ENCODE data around the gene CD164L2.

The CD164L2 gene

DNA sequence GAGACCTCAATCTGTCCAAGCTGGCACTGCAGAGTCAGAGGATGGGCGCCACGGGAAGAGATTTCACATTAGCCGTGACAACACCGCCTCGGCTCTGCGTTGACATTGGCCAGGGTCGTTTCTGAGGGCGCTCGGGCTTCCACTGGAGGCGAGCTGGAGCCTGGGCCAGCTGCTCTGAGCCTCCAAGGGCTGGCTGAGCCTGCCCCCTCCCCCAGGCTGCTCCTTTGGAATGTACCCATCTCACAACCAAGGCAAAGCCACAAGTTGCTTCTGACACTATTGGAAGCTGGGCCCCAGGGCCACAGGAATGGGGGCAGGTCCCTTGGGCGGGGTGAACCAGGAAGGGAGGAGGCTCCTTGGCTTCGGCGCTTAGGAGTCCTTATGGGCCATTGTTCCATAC is 21.9 kb upstream of the CD164L2 start:
- no peak for DNase-seq (ENCODE audit: low spot score)

DNA sequence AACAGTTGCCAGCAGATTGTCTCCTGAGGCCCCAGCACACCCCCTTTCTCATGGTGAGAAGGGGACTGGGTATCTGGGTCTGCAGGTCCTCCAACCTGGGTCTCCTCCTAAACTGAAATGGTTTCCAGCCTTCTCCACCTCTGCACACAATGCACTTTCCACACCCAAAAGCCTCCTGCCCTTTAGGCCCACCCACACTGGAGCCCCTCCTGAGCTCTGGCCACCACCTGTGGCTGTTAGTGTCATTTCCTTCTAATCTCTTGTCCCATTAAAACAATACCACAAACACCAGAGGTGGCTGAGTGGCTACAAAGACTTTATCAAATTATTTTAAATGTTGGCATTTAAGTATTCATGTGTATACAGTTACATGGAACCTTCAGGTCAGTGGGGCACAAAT is 20.8 kb upstream of the CD164L2 start:
- DNase-seq (ENCODE audit: low spot score), result no peak

DNA sequence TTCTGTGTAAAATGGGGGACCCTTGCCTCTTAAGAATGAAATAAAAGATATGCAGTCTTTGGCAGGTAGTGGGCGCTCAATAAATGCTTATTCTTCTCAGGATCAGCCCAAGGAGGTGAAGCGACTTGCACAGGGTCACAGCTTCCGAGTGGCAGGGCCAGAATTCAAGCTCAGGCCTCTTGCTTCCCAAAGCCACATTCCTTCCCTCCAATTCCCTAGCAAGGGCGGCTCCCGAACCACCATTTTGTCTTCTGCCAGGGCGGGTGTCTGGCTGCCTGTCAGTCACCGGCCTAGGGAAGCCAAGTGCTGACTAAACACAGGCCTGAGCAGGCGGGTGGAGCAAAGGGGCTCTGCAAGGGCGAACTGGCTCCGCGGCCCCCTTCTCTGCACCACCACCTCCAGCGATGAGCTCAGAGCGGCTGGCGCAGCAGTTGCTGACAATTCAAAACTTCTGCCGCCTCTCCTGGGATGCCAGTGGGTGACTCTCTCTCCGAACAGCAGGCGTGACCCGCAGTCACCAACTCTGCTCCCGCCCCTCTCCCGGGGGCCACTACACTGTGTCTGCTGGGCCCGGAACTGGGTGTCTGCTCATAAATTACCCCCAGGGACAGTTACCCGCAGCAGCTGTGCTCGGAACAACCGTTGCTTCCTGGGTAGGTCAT is 20.1 kb upstream of the CD164L2 start:
- DNase-seq (ENCODE audit: low spot score), result peak; percentile 22

DNA sequence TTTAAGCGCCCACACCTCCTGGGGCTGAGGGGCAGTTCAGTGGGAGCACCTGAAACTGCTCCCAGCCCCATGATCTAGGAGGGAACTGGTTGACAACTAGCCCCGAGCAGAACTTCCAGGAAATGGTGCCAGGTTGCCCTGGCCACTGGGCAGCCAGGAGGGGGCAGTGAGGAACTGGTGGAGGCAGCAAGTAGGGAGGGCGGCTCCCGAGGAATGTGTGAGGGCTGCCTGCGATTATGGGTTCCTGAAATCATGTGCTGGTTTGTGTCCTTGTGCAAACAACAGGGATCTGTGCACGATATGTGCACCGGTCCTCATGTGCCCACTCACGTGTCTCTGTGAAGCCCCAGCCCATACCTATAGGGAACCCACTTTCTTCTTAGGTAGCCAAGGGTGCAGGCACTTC is 19.2 kb upstream of the CD164L2 start:
- peak; percentile 43 for DNase-seq (ENCODE audit: low spot score)

DNA sequence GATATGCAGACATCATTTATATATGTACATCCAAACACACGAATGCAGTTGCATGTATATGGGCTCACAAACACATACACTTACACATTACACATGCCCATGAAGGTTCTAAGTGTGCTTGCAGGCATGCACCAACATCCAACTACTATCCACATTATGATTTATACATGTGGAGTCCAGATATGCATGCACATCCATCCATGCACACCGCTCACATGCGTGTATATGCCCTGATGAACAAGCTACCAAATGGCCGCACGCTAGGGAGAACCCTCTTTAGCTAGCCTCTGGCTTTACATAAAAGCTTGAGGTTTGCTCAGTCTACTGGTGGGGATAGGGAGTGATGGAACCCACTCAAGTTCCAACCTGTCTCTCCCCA is 17.8 kb upstream of the CD164L2 start:
- DNase-seq (ENCODE audit: low spot score), result no peak

DNA sequence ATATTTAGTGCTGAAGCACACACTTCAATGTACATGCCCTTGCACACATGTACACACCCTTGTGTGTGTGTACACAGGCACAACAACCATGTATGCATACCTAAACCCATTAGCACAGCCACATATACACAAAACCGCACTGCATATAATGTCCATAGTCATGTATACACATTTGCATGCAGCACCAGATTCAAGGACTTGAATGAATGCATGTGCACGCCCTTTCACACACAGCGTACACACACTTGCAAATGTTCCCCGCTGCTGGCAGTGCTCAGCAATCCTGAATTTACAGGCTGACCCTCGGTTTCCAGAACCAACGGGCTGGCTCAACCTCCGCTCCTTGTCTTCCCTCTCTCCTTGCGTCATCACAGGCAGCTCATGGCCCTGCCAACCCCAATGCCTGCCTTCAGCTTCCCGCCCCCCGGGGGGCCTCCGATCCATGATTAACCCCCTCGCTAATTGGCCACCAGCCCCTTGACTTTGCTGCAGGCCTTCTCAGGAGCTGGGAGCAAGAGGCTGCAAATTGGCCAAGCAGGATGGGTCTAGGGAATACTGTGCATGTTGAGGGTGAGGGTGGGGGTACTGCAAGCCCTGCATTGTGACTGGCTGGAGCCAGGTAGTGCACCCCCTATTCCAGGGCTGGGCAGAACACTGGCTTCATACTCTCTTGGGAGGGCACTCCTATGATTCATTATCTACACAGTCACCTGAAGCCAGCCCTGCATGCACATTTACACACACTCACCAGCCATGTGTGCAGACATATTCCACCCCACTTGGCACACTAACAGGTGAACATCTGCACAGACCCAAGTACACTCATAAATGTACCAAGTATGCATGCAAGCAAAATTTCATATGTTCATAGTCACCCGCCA is 17.2 kb upstream of the CD164L2 start:
- DNase-seq (ENCODE audit: low spot score), result no peak

DNA sequence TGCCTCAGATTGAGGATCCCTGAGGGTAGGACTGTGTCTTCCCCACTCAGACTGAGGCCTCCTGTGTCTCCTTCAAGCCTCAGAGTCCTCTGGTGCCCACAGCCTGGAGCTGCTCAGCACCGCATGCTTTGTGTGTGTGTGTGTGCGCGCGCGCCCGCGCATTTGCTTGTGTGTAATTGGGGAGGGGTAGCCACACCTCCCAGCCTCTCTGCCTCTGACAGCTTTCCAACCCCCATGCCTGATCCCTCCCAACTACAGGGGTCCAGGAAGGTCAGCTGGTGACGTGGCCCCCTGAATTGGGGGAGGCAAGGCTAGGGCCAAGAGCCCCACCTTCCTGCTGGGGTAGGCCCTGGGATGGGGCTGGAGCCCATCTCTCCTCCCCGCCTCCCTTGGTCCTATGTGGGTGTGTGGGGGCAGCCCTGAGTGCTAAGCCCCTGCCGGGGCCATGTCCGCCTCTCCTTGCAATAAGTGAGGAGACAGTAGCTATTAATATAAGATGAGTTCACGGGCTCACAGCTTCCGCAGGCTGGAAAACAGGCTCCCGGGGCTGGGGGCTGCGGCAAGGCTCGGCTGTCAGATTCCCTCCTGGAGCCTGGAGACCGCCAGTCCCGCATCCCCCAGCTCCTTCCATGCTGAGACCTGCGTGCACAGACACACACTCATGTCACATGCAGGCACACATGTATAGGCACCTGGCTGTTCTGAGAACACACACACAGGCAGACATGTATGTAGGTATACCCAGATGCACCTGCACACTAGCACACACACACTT is 16.3 kb upstream of the CD164L2 start:
- no peak for DNase-seq (ENCODE audit: low spot score)

DNA sequence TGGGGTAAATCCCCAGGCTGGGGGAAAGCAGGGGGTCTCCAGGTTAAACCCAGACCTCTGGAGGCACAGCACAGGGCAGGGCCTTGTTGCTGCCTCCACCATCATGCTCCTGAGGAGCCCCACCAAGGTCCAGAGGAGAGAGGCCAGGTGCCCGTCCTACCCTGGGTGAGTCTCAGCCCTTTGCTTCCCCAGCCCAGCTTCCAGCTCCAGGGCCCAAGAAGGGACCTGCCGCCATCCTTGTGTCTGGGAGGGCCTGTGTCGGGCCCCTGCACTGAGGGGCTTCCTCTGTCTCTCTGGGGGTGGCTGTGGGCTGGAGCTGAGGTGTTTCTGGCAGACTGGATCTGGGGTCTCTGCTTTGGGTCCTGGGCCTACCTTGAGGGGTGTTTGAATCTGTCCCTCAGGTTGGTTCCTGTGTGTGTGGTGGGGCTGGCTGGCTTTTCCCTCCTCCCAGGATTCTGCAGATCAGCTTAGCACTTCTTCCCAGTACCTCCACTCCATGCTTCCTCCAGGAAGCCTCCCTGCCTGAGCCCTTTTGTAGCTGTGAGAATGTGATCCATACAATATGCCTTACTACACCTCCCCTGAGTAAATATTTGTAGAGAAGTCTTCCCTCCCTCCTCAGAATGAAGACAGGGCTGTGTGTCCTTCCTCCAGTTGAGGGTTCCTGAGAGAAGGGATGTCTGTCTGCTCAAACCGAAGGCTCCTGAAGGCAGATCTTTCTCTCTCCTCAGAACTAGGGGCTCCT is 15.4 kb upstream of the CD164L2 start:
- no peak for DNase-seq (ENCODE audit: low spot score)

DNA sequence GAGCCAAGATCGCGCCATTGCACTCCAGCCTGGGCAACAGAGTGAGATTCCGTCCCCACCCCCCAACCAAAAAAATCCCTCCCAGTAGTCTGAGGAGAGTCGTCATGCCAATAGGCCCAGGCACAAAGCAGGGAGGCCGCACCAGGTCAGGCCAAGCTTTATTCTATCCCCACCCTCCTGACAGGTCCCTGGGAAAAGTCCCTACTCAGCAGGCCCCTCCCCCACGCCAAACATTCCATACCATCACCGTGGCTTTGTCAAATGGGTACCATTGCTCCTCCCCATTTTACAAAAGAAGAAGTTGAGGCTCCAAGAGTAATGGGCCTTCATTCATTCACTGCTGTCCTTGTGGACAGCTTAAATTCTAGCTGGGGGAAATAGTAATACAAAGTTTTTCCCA is 14.6 kb upstream of the CD164L2 start:
- DNase-seq (ENCODE audit: low spot score), result no peak

DNA sequence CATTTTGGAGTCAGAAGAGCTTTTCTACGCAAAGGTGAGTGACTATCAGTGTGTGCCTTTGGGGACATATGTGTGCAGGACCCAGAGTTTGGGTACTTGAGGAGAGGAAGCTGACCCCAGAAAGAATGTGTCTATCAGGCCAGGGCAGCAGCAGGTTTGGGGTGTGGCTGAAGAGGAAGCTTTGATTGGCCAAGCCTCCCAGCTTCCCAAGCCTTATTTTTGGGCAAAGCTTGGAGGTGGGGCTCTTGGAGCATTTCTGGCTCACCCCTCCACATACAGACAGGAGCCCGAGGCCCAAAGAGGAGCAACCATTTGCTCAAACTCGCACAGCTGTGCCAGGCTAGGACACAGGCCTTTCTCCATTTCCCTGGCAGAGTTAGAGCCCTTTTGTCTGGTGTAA is 14.0 kb upstream of the CD164L2 start:
- no peak for DNase-seq (ENCODE audit: low spot score)

DNA sequence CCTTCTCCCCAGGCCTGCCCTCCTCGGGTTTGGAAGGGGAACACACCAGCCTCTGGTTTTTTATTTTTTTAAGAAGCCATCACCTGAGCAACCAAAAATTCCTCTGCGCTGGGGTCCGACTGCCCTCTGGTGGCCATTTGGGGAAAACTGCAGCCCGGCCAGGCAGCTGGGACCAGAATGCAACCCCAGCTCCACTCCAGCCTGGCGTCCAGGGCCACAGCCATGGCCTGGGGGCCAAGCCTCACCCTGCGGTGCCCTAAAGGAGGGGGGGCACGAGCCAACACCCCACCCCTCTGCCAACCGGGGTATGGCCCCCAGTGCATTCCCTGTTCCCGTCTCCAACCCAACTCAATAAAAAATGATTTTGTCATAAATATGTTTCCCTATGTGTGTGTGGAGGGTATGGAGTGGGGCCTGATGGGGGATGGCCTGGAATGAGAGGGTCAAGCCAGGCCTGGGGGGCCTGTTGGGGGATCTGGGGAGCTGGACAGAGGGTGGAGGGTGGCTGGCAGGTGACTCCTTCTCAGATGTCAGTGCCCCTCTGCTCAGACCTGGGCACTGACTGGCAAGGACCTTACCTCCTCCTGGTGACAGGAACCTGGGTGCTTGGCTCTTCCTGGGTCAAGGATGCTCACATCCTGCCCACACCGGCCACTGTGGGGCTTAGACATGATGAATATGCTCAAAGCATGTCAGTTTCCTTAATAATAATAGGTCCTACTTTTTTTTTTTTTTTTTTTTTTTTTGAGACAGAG is 12.5 kb upstream of the CD164L2 start:
- DNase-seq (ENCODE audit: low spot score), result peak; percentile 77

DNA sequence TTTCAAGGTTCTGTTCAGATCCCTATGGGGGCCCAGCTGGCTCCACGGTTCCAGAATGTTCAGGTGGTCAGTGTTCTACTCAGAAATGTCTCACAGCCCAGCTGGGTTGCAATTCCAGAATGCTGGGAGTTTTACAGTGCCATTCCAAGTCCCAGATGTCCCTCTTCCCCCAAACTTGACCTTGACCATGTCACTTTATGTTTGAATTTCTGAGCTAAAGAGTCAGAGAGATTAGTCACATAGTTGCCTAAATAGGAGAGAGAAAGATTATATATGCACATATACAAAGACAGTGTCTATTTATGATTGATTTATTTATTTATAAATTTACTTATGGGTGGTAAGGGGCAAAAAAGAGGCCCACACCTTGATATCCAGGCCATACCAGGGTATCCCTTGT is 11.8 kb upstream of the CD164L2 start:
- no peak for DNase-seq (ENCODE audit: low spot score)

DNA sequence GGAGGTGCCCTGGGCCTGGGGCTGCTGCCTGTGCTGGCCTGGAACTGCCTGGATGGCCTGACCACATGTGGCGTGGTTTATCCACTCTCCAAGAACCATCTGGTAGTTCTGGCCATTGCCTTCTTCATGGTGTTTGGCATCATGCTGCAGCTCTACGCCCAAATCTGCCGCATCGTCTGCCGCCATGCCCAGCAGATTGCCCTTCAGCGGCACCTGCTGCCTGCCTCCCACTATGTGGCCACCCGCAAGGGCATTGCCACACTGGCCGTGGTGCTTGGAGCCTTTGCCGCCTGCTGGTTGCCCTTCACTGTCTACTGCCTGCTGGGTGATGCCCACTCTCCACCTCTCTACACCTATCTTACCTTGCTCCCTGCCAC is 11.1 kb upstream of the CD164L2 start:
- DNase-seq (ENCODE audit: low spot score), result no peak

DNA sequence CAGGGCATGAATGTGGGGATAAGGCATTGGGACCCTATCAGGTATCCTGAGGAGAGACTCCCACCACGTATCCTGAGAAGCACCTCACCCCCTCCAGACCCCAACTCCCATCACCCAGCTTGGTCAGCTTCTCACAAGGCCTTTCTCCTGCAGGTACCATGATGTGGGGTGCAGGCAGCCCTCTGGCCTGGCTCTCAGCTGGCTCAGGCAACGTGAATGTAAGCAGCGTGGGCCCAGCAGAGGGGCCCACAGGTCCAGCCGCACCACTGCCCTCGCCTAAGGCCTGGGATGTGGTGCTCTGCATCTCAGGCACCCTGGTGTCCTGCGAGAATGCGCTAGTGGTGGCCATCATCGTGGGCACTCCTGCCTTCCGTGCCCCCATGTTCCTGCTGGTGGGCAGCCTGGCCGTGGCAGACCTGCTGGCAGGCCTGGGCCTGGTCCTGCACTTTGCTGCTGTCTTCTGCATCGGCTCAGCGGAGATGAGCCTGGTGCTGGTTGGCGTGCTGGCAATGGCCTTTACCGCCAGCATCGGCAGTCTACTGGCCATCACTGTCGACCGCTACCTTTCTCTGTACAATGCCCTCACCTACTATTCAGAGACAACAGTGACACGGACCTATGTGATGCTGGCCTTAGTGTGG is 10.6 kb upstream of the CD164L2 start:
- no peak for DNase-seq (ENCODE audit: low spot score)

DNA sequence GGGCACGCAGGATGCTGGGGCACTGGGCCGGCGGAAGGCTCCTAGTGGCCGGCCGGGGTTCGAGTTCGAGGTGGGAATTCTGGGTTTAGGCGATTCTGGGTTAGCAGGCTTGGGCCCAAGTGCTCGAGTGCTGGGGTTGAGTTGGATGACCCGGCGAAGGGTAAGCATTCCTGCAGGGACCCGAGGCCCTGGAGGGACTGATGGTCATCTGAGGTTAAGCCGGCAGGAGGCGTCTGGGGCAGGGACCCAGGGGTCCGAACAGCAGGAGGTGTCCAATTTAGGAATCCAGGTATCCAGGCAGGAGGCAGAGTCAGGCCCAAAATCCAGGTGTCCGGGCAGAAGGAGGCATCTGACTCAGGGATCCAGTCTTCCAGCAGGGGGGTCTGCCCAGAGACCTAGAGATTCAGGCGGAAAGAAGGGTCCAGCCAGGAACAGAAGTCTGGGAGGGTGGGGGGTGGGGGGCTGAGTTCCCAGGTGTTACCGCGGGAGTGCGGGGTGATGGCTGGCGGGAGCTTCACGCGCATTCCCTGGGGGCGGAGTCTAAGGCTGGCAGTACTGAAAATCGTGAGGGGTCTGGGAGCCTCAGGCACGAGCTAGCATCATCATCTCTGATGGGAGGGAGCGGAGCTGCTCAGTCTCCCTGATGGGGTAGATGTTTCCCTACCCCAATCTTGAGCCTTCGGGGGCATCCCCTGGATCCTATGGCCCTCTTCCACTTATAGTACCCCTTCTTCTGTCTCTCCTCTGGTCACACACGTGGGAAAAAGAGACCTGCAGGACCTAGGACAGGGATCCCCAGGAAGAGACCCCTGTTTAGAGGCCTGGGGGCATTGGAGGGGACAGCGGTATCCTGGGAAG is 9.9 kb upstream of the CD164L2 start:
- DNase-seq (ENCODE audit: low spot score), result no peak

DNA sequence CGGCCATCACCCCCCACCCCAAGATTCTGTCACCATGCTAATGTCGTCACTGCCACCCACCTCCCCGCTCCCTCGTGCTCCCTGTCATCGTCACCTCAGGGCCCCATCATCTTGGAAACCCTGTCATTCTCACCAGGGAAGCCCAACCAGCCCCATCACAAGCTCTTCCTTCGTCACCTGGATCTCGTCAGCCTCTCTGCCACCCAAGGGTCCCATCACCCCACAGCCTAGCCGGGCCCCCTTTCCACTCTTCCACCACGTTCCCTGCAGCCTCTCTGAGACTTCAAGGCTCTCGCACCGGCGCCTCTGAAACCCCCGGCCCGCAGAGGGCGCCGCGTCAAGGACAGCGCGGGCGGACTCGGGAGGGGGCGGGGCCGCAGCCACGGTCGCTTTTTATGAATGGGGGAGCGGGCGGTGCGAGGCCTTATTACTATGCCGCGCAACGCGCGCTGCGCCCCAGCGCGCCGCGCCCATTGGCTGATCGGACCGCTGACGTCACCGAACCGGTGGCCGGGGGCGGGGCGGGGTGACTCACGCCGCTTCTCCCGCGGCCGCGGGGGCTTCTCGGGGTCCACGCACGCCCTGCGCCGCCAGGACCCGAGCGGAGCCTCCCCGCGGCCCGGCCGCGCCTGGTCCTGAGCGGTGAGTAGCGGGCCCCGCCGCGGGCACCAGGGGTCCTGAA is 9.1 kb upstream of the CD164L2 start, which contains the start of gene GPR3:
Gene GPR3, plus strand, starts transcription at position 527 of the 682 bp plus-strand sequence. CDS start 1,177 bp downstream, outside the sequence.
- DNase-seq (ENCODE audit: low spot score), result peak; percentile 86

DNA sequence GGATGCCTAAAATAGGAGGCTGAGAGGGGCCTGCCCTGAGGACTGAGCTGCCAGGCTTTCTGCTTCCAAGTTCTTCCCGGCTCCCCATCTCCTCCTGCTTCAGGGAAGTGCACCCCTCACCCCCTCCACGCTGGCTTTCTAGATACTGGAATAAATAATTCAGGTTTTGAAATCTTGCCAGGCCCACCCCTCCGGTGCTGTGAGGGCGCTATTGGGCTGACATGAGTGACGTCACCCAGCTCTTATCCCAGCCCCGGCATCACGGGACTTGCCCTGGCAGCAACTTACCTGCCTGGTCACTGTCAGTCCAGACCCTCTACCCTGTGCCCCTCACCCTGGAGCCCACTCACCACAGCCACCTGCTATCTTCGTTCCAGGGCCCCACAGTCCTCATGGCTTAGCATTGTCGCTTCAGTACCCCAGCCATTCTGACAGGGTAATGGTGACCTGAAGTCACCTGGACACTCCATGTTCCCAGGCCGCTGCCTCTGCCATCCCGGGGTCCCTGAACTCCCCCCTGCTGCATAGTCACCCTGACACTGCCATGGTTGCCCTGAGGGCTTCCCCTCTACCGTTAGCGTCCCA is 8.5 kb upstream of the CD164L2 start:
- DNase-seq (ENCODE audit: low spot score), result peak; percentile 53

DNA sequence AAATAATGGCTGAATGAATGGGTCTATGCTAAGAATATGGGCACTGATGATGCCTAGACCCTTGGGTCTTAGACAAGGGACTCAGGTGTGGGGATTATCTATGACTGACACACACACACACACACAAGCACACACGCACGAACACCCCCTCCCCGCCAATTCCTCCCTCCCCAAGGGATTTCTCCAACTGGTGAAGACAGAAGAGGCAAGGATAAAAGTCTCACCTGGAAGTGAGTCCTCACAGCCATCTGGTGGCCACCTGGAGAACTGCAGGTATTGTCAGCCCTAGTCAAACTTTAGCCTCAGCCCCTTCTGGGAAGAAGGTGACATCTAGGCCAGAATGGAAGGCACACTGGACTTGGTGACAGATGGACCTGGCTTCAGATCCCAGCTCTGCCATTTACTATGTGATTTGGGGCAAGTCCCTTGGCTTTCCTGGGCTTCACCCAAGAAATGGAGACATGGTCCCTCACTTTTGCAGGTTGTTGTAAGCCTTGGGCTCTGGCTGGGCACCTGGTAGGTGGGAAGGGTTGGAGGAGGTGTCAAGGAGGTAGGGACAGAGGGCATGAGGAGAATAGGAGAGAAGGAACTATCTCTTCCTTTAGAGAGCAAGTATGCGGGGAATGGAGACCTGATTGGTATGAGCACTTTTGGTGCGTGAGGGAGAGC is 5.3 kb upstream of the CD164L2 start:
- DNase-seq (ENCODE audit: low spot score), result peak; percentile 65

Data from hematopoietic multipotent progenitor cell treated with erythropoietin and hydrocortisone succinate and interleukin-3 and kit ligand, for 15 days (in vitro differentiated cells).